BE2C (cell line): Measurements from ENCODE around the gene GALK1.

Experiments
- DNase-seq: peaks from one replicate; pipeline ENCODE4 v3.0.0-alpha.2; 2020
- H3K27me3 ChIP-seq: fragments of 250-450 bp; sonication (Bioruptor Pico); 2 replicates; pipeline ENCODE4 v1.5.1; 2020; ENCODE audit warnings: mild to moderate bottlenecking
- H3K36me3 ChIP-seq: fragments of 250-450 bp; sonication (Bioruptor Pico); 2 replicates; pipeline ENCODE4 v1.5.1; 2020; ENCODE audit warnings: mild to moderate bottlenecking
- H3K4me1 ChIP-seq: fragments of 250-450 bp; sonication (Bioruptor Pico); 2 replicates; pipeline ENCODE4 v1.5.1; 2020
- H3K4me3 ChIP-seq: 2 replicates; pipeline ENCODE4 v1.5.1; 2011; ENCODE audit warnings: low read depth, low read length
- H3K9me3 ChIP-seq: fragments of 250-450 bp; sonication (Bioruptor Pico); 2 replicates; pipeline ENCODE4 v1.5.1; 2020
- CTCF ChIP-seq: IDR thresholded peaks from 2 replicates; pipeline ENCODE4 v1.5.1; 2012; ENCODE audit warnings: mild to moderate bottlenecking, low read depth, low read length

Gene GALK1

GRCh38 chr17:75784473-75785015 lies 19.6 kb upstream of the GALK1 start, which contains the start of gene UNK:
Gene UNK, plus strand, starts transcription at chr17:75784806. Its CDS starts 75 bp downstream, at chr17:75784881.
- H3K4me3 ChIP-seq: peak within 1 kb of the TSS; percentile 79
- DNase-seq: peak; percentile 98
- H3K36me3 ChIP-seq: peaks cover 16% of the 10 kb centered on the region
- H3K4me1 ChIP-seq: peaks cover 9% of the 10 kb centered on the region
- no peaks in the 10 kb centered on the region for H3K27me3 ChIP-seq
- H3K9me3 ChIP-seq: no peaks in the 10 kb centered on the region
- TF ChIP-seq CTCF: no peak

DNA sequence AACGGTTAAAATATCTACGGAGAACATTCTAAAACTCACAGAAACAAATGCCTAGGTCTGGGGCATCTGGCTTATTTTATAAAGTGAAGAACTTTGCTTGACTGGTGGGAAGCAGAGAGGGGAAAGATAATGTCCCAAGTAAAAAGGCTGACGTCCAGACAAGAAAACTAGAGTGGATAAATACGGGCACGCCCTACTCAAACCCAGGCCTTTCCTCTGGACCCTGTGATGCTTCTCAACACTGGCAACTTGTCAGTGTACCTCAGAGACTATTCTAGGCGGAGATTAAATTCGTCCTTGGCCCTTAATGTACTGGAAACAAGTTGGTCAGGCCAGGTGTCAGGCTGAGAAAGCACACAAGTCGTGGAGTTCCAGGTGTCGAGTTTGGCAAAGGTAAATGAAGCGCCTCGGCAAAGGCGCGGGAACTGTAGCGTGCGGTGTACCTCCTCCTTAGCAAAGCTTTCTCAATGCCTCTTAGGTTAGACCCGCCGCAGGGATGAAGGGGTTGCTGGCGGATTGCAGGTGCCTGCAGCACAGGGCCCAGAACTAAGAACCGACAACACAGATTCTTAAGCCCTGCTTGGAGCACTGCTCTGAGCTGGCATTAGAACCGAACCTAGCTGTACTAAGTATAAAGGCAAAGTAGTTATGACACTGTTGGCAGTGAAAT lies 18.9 kb upstream of the GALK1 start:
- Histone ChIP-seq H3K36me3 (peaks cover 18% of the 10 kb centered on the region), H3K27me3 (no peaks in the 10 kb centered on the region), H3K9me3 (no peaks in the 10 kb centered on the region), H3K4me3 (peak overlapping the region; percentile 79), H3K4me1 (peaks cover 9% of the 10 kb centered on the region)
- no peak for TF ChIP-seq CTCF
- no peak for DNase-seq

- Histone ChIP-seq H3K4me3 (no peak overlapping the region), H3K27me3 (no peaks in the 10 kb centered on the region)
- DNase-seq: no peak
These were observed 18.2 kb upstream of the GALK1 start for GRCh38 chr17:75783069-75783783.

GRCh38 chr17:75779987-75780889 lies 15.2 kb upstream of the GALK1 start:
- Histone ChIP-seq H3K9me3 (no peaks in the 10 kb centered on the region), H3K36me3 (peaks cover 39% of the 10 kb centered on the region), H3K27me3 (no peaks in the 10 kb centered on the region), H3K4me3 (no peak overlapping the region), H3K4me1 (peaks cover 11% of the 10 kb centered on the region)
- DNase-seq: no peak
- TF ChIP-seq CTCF: no peak

More at GRCh38 chr17:75783069-75783783, 18.2 kb upstream of the GALK1 start:
- H3K36me3 ChIP-seq: peaks cover 25% of the 10 kb centered on the region
- peak; percentile 67 for TF ChIP-seq CTCF
- H3K9me3 ChIP-seq: no peaks in the 10 kb centered on the region
- H3K4me1 ChIP-seq: peaks cover 9% of the 10 kb centered on the region

DNA sequence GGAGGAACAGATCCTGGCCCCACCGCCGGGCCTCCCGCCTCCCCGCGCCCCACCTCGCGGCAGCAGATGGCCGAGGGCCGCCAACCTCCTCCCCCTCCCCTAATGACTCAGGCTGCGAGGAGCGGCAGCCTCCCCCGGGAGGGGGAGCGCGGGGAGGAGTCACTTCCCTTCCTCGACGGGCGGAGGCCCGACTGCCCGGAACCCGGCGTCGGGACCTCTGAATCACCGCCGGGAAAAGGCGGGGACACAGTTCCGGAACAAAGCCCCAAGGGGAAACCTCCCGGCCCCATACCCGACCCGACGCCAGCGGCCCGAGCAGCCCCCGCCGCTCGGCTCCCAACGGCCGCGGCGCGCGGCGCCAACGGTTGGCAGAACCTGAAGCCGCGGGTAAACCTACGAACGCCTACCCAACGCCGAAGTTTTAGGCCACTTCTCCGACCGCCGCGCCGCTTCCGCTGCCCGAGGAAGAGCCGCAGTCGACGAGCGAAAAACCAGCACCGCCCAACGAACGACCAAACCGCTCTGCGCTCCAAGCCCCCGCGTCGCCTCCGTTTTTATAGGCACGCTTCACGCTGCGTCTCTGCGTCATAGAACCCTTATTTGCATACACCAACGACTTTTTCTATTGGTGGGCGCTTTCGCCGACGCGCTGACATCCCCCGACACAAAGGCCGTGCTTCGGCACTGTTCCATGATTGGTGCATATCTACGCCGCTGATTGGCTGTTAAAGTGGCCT lies 14.4 kb upstream of the GALK1 start:
- H3K27me3 ChIP-seq: no peaks in the 10 kb centered on the region
- peak overlapping the region; percentile 82 for H3K4me3 ChIP-seq
- peaks cover 10% of the 10 kb centered on the region for H3K4me1 ChIP-seq
- DNase-seq: peak; percentile 97
- no peaks in the 10 kb centered on the region for H3K9me3 ChIP-seq
- H3K36me3 ChIP-seq: peaks cover 46% of the 10 kb centered on the region
- TF ChIP-seq CTCF: no peak
